ENCODE data around the gene TLR4. TPM values are rescaled to one million over a fixed set of nuclear protein-coding genes. Genes with fewer than 3 reads are reported as not detected.

Gene TLR4
- total and polyA plus RNA-seq, 2 of the 4 experiments (the other 2 are of a cell fraction) = under 0.01 TPM; not detected in 1

DNA sequence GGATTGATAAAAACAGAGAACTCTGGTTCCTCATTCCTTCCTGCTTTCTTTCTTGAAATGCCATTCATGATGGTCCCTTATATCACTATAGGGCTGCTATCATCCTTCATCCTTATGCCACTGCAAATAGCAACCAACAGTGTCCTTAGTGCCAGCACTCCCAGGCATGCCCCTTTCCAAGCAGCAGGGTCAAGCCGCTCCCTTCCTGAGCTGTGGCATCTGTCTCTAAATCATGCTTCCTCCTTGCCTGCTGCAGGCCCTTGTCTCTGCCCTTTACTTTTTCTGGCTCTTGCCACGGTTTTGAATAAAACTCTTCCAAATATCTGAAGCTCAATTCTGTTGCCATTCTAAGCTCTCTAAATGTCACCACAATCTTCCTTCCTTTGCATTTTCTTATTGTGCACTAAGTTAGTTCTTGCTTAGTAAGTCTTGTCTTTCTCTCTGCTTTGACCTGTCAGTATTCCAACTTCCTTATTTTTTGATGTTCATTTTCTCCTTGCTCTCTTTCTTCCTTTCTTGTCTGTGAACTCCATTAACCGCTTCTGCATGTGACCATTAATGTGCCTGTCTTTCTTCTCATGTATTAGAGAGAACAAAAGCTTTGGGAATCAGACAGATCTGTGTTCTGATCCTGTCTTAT, 19.9 kb downstream of the TLR4 start:
- WGBS, 2 experiments (ENCODE audit: extremely low coverage in 2 of 2, insufficient read length in 1 of 2) = 8% methylated on average over 2 of the region's 3 CpGs; no CpG with 5 or more reads in 1 of the 2 experiments
- H2BK20ac ChIP-seq (ENCODE audit: low read depth, low read length) = no peak overlapping the region
- H3K36me3 ChIP-seq (ENCODE audit: control insufficient read depth, insufficient read depth, low read length) = no peaks in the 10 kb centered on the region
- no peak for TF ChIP-seq RAD21 (IDR thresholded peaks at IDR 0.05; ENCODE audit: low read length)
- TF ChIP-seq, protein P1, sequence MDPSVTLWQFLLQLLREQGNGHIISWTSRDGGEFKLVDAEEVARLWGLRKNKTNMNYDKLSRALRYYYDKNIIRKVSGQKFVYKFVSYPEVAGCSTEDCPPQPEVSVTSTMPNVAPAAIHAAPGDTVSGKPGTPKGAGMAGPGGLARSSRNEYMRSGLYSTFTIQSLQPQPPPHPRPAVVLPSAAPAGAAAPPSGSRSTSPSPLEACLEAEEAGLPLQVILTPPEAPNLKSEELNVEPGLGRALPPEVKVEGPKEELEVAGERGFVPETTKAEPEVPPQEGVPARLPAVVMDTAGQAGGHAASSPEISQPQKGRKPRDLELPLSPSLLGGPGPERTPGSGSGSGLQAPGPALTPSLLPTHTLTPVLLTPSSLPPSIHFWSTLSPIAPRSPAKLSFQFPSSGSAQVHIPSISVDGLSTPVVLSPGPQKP (IDR thresholded peaks at IDR 0.05; ENCODE audit: borderline replicate concordance, low read depth, low read length) = no peak
- TF ChIP-seq FOS (IDR thresholded peaks at IDR 0.05; ENCODE audit: low read depth, low read length) = no peak
- TF ChIP-seq, protein P2, sequence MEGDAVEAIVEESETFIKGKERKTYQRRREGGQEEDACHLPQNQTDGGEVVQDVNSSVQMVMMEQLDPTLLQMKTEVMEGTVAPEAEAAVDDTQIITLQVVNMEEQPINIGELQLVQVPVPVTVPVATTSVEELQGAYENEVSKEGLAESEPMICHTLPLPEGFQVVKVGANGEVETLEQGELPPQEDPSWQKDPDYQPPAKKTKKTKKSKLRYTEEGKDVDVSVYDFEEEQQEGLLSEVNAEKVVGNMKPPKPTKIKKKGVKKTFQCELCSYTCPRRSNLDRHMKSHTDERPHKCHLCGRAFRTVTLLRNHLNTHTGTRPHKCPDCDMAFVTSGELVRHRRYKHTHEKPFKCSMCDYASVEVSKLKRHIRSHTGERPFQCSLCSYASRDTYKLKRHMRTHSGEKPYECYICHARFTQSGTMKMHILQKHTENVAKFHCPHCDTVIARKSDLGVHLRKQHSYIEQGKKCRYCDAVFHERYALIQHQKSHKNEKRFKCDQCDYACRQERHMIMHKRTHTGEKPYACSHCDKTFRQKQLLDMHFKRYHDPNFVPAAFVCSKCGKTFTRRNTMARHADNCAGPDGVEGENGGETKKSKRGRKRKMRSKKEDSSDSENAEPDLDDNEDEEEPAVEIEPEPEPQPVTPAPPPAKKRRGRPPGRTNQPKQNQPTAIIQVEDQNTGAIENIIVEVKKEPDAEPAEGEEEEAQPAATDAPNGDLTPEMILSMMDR (conservative IDR thresholded peaks at IDR 0.05; ENCODE audit: low read depth, low read length) = no peak
- TF ChIP-seq, protein P3, sequence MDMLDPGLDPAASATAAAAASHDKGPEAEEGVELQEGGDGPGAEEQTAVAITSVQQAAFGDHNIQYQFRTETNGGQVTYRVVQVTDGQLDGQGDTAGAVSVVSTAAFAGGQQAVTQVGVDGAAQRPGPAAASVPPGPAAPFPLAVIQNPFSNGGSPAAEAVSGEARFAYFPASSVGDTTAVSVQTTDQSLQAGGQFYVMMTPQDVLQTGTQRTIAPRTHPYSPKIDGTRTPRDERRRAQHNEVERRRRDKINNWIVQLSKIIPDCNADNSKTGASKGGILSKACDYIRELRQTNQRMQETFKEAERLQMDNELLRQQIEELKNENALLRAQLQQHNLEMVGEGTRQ (IDR thresholded peaks at IDR 0.05; ENCODE audit: low read depth, low read length) = no peak
- no peak for TF ChIP-seq NFE2L2 (IDR thresholded peaks at IDR 0.05; ENCODE audit: low read depth, low read length)
- no peak for TF ChIP-seq MAFK (IDR thresholded peaks at IDR 0.05; ENCODE audit: low read depth, low read length)
- TF ChIP-seq CEBPB (IDR thresholded peaks at IDR 0.05; ENCODE audit: low read depth, low read length) = no peak
- no peak for TF ChIP-seq RFX5 (IDR thresholded peaks at IDR 0.05; ENCODE audit: low read depth, low read length)
- TF ChIP-seq RCOR1 (IDR thresholded peaks at IDR 0.05; ENCODE audit: insufficient replicate concordance, low read length) = no peak
- TF ChIP-seq SMC3 (IDR thresholded peaks at IDR 0.05; ENCODE audit: low read depth, low read length) = no peak
- TF ChIP-seq POLR2A (IDR thresholded peaks at IDR 0.05; ENCODE audit: low read depth, low read length) = no peak
- TF ChIP-seq MAZ (IDR thresholded peaks at IDR 0.05; ENCODE audit: borderline replicate concordance, low read depth, low read length) = no peak
- no peak overlapping the region for H2AFZ ChIP-seq (replicated peaks; ENCODE audit: low read length, poor library complexity)
- dilution Hi-C loops (cut with HindIII; ENCODE audit: low sequenced_read_pairs, unreplicated experiment) (no loop called here), intact Hi-C loops (cut with micrococcal nuclease) (no loop called here), in situ Hi-C loops (cut with MboI; ENCODE audit: low sequenced_read_pairs) (no loop called here)
- no TSS peak for BruUV-seq (replicated peaks)
- H3K4ac ChIP-seq (ENCODE audit: low read depth, low read length) = no peak overlapping the region
- DNase-seq (no peak), ATAC-seq (ENCODE audit: low read depth) (no peak)
- H2AK5ac ChIP-seq (ENCODE audit: low read depth, low read length) = no peak overlapping the region
- no peaks in the 10 kb centered on the region for H3K79me1 ChIP-seq (ENCODE audit: low read depth in 1 of 2, low read length in 2 of 2)
- no peaks in the 10 kb centered on the region for H4K20me1 ChIP-seq (ENCODE audit: insufficient read depth, low read length)
- no peak overlapping the region for H3K18ac ChIP-seq (ENCODE audit: low read depth, low read length)
- no peak overlapping the region for H4K8ac ChIP-seq (ENCODE audit: low read depth in 2 of 2, low read length in 2 of 2)
- H2BK5ac ChIP-seq (ENCODE audit: low read depth, low read length, poor library complexity, severe bottlenecking) = no peak overlapping the region
- CTCF ChIA-PET = no interaction called here
- H3K9ac ChIP-seq (ENCODE audit: low read depth, low read length) = no peak overlapping the region
- H4K5ac ChIP-seq (ENCODE audit: low read depth, low read length) = no peak overlapping the region
- no peak overlapping the region for H3K23ac ChIP-seq (ENCODE audit: low read depth, low read length)
- H3K4me3 ChIP-seq (ENCODE audit: insufficient read depth, low read depth, low read length) = no peak overlapping the region
- no peak overlapping the region for H4K91ac ChIP-seq (ENCODE audit: insufficient read depth, low read depth, low read length)
- H3K9me3 ChIP-seq (ENCODE audit: control insufficient read depth, insufficient read depth, low read length) = peaks cover 9% of the 10 kb centered on the region; the same call in 1 of the 2 replicates
- H3K14ac ChIP-seq (replicated peaks; ENCODE audit: low read depth, low read length) = no peak overlapping the region
- POLR2A ChIA-PET (ENCODE audit: unreplicated experiment) = no interaction called here
- H3K27me3 ChIP-seq (ENCODE audit: control insufficient read depth, insufficient read depth, low read length) = no peaks in the 10 kb centered on the region
- H2AK9ac ChIP-seq (replicated peaks; ENCODE audit: low read depth, low read length, poor library complexity) = no peak overlapping the region
- H3K27ac ChIP-seq (ENCODE audit: insufficient read depth, low read length) = no peak overlapping the region
- H3K4me2 ChIP-seq (ENCODE audit: low read depth, low read length) = no peak overlapping the region
- H3K9me1 ChIP-seq (ENCODE audit: insufficient read depth, low read length) = no peaks in the 10 kb centered on the region
- H3K4me1 ChIP-seq (ENCODE audit: control insufficient read depth, insufficient read depth, low read length) = no peaks in the 10 kb centered on the region
- H2BK120ac ChIP-seq (ENCODE audit: low read depth, low read length) = no peak overlapping the region
- H3K56ac ChIP-seq (ENCODE audit: extremely low read depth, insufficient read depth, low read length) = no peak overlapping the region
- no peak overlapping the region for H2BK15ac ChIP-seq (ENCODE audit: low read depth, low read length)
